HEK293 (cell line): Measurements from ENCODE around the gene COX6A1.

Experiments used
- BCL6B ChIP-seq: fragments of 450-650 bp; formaldehyde crosslinking; IDR thresholded peaks from 2 replicates; pipeline ENCODE4 v1.5.1; 2017; ENCODE audit warnings: missing biosample characterization, missing genetic modification characterization
- FEZF1 ChIP-seq: fragments of 450-650 bp; formaldehyde crosslinking; IDR thresholded peaks from 2 replicates; pipeline ENCODE4 v1.5.1; 2016; ENCODE audit warnings: missing biosample characterization, missing genetic modification characterization
- GLIS2 ChIP-seq: fragments of 450-650 bp; formaldehyde crosslinking; IDR thresholded peaks from 2 replicates; pipeline ENCODE4 v1.5.1; 2016; ENCODE audit warnings: missing biosample characterization, missing genetic modification characterization
- HOXD13 ChIP-seq: sonication (generic); formaldehyde crosslinking; IDR thresholded peaks from 2 replicates; pipeline ENCODE4 v1.8.0; 2022; ENCODE audit warnings: missing genetic modification reagents, borderline replicate concordance
- MYNN ChIP-seq: fragments of 450-650 bp; formaldehyde crosslinking; IDR thresholded peaks from 2 replicates; pipeline ENCODE4 v1.5.1; 2016; ENCODE audit warnings: missing biosample characterization, missing genetic modification characterization, borderline replicate concordance
- PRDM6 ChIP-seq: fragments of 450-650 bp; formaldehyde crosslinking; IDR thresholded peaks from 2 replicates; pipeline ENCODE4 v1.5.1; 2017; ENCODE audit warnings: missing biosample characterization, missing genetic modification characterization
- ZBTB1 ChIP-seq: fragments of 450-650 bp; formaldehyde crosslinking; IDR thresholded peaks from 2 replicates; pipeline ENCODE4 v1.5.1; 2016; ENCODE audit warnings: missing biosample characterization, missing genetic modification characterization
- ZBTB11 ChIP-seq: fragments of 450-650 bp; formaldehyde crosslinking; conservative IDR thresholded peaks from 2 replicates; pipeline ENCODE4 v1.5.1; 2016; ENCODE audit warnings: low read depth, missing biosample characterization, missing genetic modification characterization
- ZBTB8A ChIP-seq: fragments of 450-650 bp; formaldehyde crosslinking; IDR thresholded peaks from 2 replicates; pipeline ENCODE4 v1.5.1; 2016; ENCODE audit warnings: missing biosample characterization, missing genetic modification characterization
- ZFP41 ChIP-seq: fragments of 450-650 bp; formaldehyde crosslinking; IDR thresholded peaks from 2 replicates; pipeline ENCODE4 v1.5.1; 2016; ENCODE audit warnings: missing biosample characterization, missing genetic modification characterization, borderline replicate concordance
- ZNF132 ChIP-seq: fragments of 450-650 bp; formaldehyde crosslinking; IDR thresholded peaks from 2 replicates; pipeline ENCODE4 v1.5.1; 2017; ENCODE audit warnings: missing biosample characterization, missing genetic modification characterization, borderline replicate concordance
- ZNF16 ChIP-seq: fragments of 450-650 bp; formaldehyde crosslinking; IDR thresholded peaks from 2 replicates; pipeline ENCODE4 v1.5.1; 2016; ENCODE audit warnings: low read depth, missing biosample characterization, missing genetic modification characterization
- ZNF169 ChIP-seq: fragments of 450-650 bp; formaldehyde crosslinking; IDR thresholded peaks from 2 replicates; pipeline ENCODE4 v1.5.1; 2016; ENCODE audit warnings: missing biosample characterization, missing genetic modification characterization
- ZNF214 ChIP-seq: fragments of 450-650 bp; formaldehyde crosslinking; IDR thresholded peaks from 2 replicates; pipeline ENCODE4 v1.5.1; 2017; ENCODE audit warnings: missing biosample characterization, mild to moderate bottlenecking, missing genetic modification characterization, borderline replicate concordance
- ZNF24 ChIP-seq: fragments of 450-650 bp; formaldehyde crosslinking; IDR thresholded peaks from 2 replicates; pipeline ENCODE4 v1.5.1; 2016; ENCODE audit warnings: missing biosample characterization, missing genetic modification characterization
- ZNF302 ChIP-seq: fragments of 450-650 bp; formaldehyde crosslinking; IDR thresholded peaks from 2 replicates; pipeline ENCODE4 v1.5.1; 2016; ENCODE audit warnings: missing biosample characterization, missing genetic modification characterization, low read depth
- ZNF391 ChIP-seq: fragments of 450-650 bp; formaldehyde crosslinking; IDR thresholded peaks from 2 replicates; pipeline ENCODE4 v1.5.1; 2016; ENCODE audit warnings: low read depth, missing biosample characterization, missing genetic modification characterization, borderline replicate concordance
- ZNF423 ChIP-seq: fragments of 450-650 bp; formaldehyde crosslinking; IDR thresholded peaks from 2 replicates; pipeline ENCODE4 v1.5.1; 2016; ENCODE audit warnings: missing biosample characterization, missing genetic modification characterization
- ZNF521 ChIP-seq: fragments of 450-650 bp; formaldehyde crosslinking; IDR thresholded peaks from 2 replicates; pipeline ENCODE4 v1.5.1; 2017; ENCODE audit warnings: missing biosample characterization, mild to moderate bottlenecking, missing genetic modification characterization
- ZNF544 ChIP-seq: fragments of 450-650 bp; formaldehyde crosslinking; IDR thresholded peaks from 2 replicates; pipeline ENCODE4 v1.5.0; 2017; ENCODE audit warnings: missing biosample characterization, missing genetic modification characterization
- ZNF624 ChIP-seq: fragments of 450-650 bp; formaldehyde crosslinking; IDR thresholded peaks from 2 replicates; pipeline ENCODE4 v1.5.1; 2017; ENCODE audit warnings: missing biosample characterization, missing genetic modification characterization
- ZNF629 ChIP-seq: fragments of 450-650 bp; formaldehyde crosslinking; IDR thresholded peaks from 2 replicates; pipeline ENCODE4 v1.5.1; 2017; ENCODE audit warnings: missing biosample characterization, missing genetic modification characterization
- ZNF660 ChIP-seq: fragments of 450-650 bp; IDR thresholded peaks from 2 replicates; pipeline ENCODE4 v1.5.1; 2018; ENCODE audit warnings: missing biosample characterization, mild to moderate bottlenecking, missing genetic modification characterization
- ZNF664 ChIP-seq: fragments of 450-650 bp; formaldehyde crosslinking; IDR thresholded peaks from 2 replicates; pipeline ENCODE4 v1.5.1; 2016; ENCODE audit warnings: missing biosample characterization, missing genetic modification characterization
- ZNF747 ChIP-seq: fragments of 450-650 bp; formaldehyde crosslinking; IDR thresholded peaks from 2 replicates; pipeline ENCODE4 v1.5.1; 2016; ENCODE audit warnings: missing biosample characterization, missing genetic modification characterization
- ZNF791 ChIP-seq: fragments of 450-650 bp; formaldehyde crosslinking; IDR thresholded peaks from 2 replicates; pipeline ENCODE4 v1.5.1; 2016; ENCODE audit warnings: missing biosample characterization, missing genetic modification characterization
- ZNF843 ChIP-seq: fragments of 450-650 bp; formaldehyde crosslinking; IDR thresholded peaks from 2 replicates; pipeline ENCODE4 v1.5.1; 2016; ENCODE audit warnings: missing biosample characterization, missing genetic modification characterization
- ZSCAN4 ChIP-seq: fragments of 450-650 bp; formaldehyde crosslinking; IDR thresholded peaks from 2 replicates; pipeline ENCODE4 v1.5.1; 2017; ENCODE audit warnings: missing biosample characterization, missing genetic modification characterization
- ZXDB ChIP-seq: fragments of 450-650 bp; formaldehyde crosslinking; IDR thresholded peaks from 2 replicates; pipeline ENCODE4 v1.5.1; 2016; ENCODE audit warnings: missing biosample characterization, missing genetic modification characterization

COX6A1 gene

GRCh38 chr12:120445911-120446843, 8.3 kb downstream of the COX6A1 start, which contains the start of the genes GATC and TRIAP1 (continued):
- TF ChIP-seq ZNF544 (no peak), ZNF214 (tag by site-specific recombination) (no peak), GLIS2 (tag by site-specific recombination) (peak; percentile 98), ZNF624 (no peak), ZNF791 (tag by site-specific recombination) (no peak), ZNF660 (tag by site-specific recombination) (peak; percentile 92), FEZF1 (tag by site-specific recombination) (peak; percentile 36; the same call in 1 of the 2 replicates), ZNF423 (tag by site-specific recombination) (0 out of 2 replicates have a peak, but pooled peaks have one; percentile 49), ZFP41 (no peak), ZNF169 (tag by site-specific recombination) (no peak), ZNF664 (tag by site-specific recombination) (0 out of 2 replicates have a peak, but pooled peaks have one; percentile 38), ZBTB11 (tag by site-specific recombination) (peak; percentile 43; the same call in 1 of the 2 replicates), ZNF24 (tag by site-specific recombination) (peak; percentile 95), ZNF747 (tag by site-specific recombination) (no peak), ZSCAN4 (tag by site-specific recombination) (peak; percentile 40; the same call in 1 of the 2 replicates), MYNN (0 out of 2 replicates have a peak, but pooled peaks have one; percentile 61), ZXDB (tag by site-specific recombination) (peak; percentile 97), ZNF843 (tag by site-specific recombination) (peak; percentile 85), BCL6B (no peak), ZNF132 (tag by site-specific recombination) (no peak), HOXD13 (CRISPR knock-in tag) (no peak; the same call in 1 of the 2 replicates), ZNF16 (tag by site-specific recombination) (no peak), ZBTB8A (peak; percentile 85), ZBTB1 (tag by site-specific recombination) (peak; percentile 56; the same call in 1 of the 2 replicates), PRDM6 (tag by site-specific recombination) (no peak; the same call in 1 of the 2 replicates), ZNF629 (tag by site-specific recombination) (peak; percentile 96), ZNF521 (tag by site-specific recombination) (no peak), ZNF302 (tag by site-specific recombination) (no peak), ZNF391 (peak; percentile 88)
